Measurements from ENCODE around the gene PEX3. TPM values are rescaled to one million over a fixed set of nuclear protein-coding genes. Genes with fewer than 3 reads are reported as not detected.

Gene PEX3
- total and polyA plus RNA-seq, 2 of the 4 experiments (the other 2 are of a cell fraction), result 13.3 to 13.7 TPM

DNA sequence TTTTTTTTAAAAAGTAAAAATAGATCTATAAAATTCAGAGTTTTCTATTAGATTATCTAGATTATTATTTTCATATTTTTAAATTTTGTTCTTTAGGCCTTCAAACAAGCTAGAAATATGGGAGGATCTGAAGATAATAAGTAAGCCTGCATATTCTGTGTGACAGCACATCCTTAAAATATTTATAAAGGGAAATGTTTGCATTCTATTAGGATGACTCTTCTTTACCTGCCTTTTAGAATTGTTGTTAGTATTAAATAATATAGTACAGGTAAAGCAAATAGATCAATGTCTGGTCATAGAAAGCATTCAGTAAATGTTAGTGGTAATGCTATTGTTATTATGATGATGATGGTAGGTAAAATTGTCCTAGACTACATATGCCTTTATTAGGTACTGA lies 17.4 kb downstream of the PEX3 start:
- DNase-seq, result no peak
- no peak for ATAC-seq (ENCODE audit: low read depth)
- no peak overlapping the region for H2BK120ac ChIP-seq (ENCODE audit: low read depth, low read length)
- H3K56ac ChIP-seq (ENCODE audit: extremely low read depth, insufficient read depth, low read length), result no peak overlapping the region
- peaks cover 4% of the 10 kb centered on the region for H3K36me3 ChIP-seq (ENCODE audit: control insufficient read depth, insufficient read depth, low read length)
- no peak overlapping the region for H2AK9ac ChIP-seq (replicated peaks; ENCODE audit: low read depth, low read length, poor library complexity)
- BruUV-seq (replicated peaks), result no TSS peak
- no peak for TF ChIP-seq RCOR1 (IDR thresholded peaks at IDR 0.05; ENCODE audit: insufficient replicate concordance, low read length)
- TF ChIP-seq BHLHE40 (IDR thresholded peaks at IDR 0.05; ENCODE audit: low read depth, low read length), result no peak
- TF ChIP-seq POLR2A (IDR thresholded peaks at IDR 0.05; ENCODE audit: low read depth, low read length), result no peak
- no peak for TF ChIP-seq RFX5 (IDR thresholded peaks at IDR 0.05; ENCODE audit: low read depth, low read length)
- TF ChIP-seq CEBPB (IDR thresholded peaks at IDR 0.05; ENCODE audit: low read depth, low read length), result no peak
- no peak for TF ChIP-seq FOS (IDR thresholded peaks at IDR 0.05; ENCODE audit: low read depth, low read length)
- TF ChIP-seq MXI1 (IDR thresholded peaks at IDR 0.05; ENCODE audit: borderline replicate concordance, low read depth, low read length), result no peak
- no peak for TF ChIP-seq CHD1 (IDR thresholded peaks at IDR 0.05; ENCODE audit: low read depth, low read length)
- TF ChIP-seq, protein P1, sequence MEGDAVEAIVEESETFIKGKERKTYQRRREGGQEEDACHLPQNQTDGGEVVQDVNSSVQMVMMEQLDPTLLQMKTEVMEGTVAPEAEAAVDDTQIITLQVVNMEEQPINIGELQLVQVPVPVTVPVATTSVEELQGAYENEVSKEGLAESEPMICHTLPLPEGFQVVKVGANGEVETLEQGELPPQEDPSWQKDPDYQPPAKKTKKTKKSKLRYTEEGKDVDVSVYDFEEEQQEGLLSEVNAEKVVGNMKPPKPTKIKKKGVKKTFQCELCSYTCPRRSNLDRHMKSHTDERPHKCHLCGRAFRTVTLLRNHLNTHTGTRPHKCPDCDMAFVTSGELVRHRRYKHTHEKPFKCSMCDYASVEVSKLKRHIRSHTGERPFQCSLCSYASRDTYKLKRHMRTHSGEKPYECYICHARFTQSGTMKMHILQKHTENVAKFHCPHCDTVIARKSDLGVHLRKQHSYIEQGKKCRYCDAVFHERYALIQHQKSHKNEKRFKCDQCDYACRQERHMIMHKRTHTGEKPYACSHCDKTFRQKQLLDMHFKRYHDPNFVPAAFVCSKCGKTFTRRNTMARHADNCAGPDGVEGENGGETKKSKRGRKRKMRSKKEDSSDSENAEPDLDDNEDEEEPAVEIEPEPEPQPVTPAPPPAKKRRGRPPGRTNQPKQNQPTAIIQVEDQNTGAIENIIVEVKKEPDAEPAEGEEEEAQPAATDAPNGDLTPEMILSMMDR (conservative IDR thresholded peaks at IDR 0.05; ENCODE audit: low read depth, low read length), result no peak
- TF ChIP-seq, protein P2, sequence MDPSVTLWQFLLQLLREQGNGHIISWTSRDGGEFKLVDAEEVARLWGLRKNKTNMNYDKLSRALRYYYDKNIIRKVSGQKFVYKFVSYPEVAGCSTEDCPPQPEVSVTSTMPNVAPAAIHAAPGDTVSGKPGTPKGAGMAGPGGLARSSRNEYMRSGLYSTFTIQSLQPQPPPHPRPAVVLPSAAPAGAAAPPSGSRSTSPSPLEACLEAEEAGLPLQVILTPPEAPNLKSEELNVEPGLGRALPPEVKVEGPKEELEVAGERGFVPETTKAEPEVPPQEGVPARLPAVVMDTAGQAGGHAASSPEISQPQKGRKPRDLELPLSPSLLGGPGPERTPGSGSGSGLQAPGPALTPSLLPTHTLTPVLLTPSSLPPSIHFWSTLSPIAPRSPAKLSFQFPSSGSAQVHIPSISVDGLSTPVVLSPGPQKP (IDR thresholded peaks at IDR 0.05; ENCODE audit: borderline replicate concordance, low read depth, low read length), result no peak
- TF ChIP-seq MAFK (IDR thresholded peaks at IDR 0.05; ENCODE audit: low read depth, low read length), result no peak
- TF ChIP-seq, protein P3, sequence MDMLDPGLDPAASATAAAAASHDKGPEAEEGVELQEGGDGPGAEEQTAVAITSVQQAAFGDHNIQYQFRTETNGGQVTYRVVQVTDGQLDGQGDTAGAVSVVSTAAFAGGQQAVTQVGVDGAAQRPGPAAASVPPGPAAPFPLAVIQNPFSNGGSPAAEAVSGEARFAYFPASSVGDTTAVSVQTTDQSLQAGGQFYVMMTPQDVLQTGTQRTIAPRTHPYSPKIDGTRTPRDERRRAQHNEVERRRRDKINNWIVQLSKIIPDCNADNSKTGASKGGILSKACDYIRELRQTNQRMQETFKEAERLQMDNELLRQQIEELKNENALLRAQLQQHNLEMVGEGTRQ (IDR thresholded peaks at IDR 0.05; ENCODE audit: low read depth, low read length), result no peak
- TF ChIP-seq SMC3 (IDR thresholded peaks at IDR 0.05; ENCODE audit: low read depth, low read length), result no peak
- TF ChIP-seq RAD21 (IDR thresholded peaks at IDR 0.05; ENCODE audit: low read length), result no peak
- H3K4ac ChIP-seq (ENCODE audit: low read depth, low read length), result no peak overlapping the region
- no peaks in the 10 kb centered on the region for H3K4me1 ChIP-seq (ENCODE audit: control insufficient read depth, insufficient read depth, low read length)
- POLR2A ChIA-PET (ENCODE audit: unreplicated experiment), result no interaction called here
- H4K91ac ChIP-seq (ENCODE audit: insufficient read depth, low read depth, low read length), result no peak overlapping the region
- in situ Hi-C loops (cut with MboI; ENCODE audit: low sequenced_read_pairs), result no loop called here
- H3K27ac ChIP-seq (ENCODE audit: insufficient read depth, low read length), result no peak overlapping the region
- dilution Hi-C loops (cut with HindIII; ENCODE audit: low sequenced_read_pairs, unreplicated experiment), result no loop called here
- no peak overlapping the region for H3K9ac ChIP-seq (ENCODE audit: low read depth, low read length)
- no peak overlapping the region for H2BK15ac ChIP-seq (ENCODE audit: low read depth, low read length)
- intact Hi-C loops (cut with micrococcal nuclease), result no loop called here
- no peak overlapping the region for H2AK5ac ChIP-seq (ENCODE audit: low read depth, low read length)
- H3K23ac ChIP-seq (ENCODE audit: low read depth, low read length), result no peak overlapping the region
- H3K9me1 ChIP-seq (ENCODE audit: insufficient read depth, low read length), result no peaks in the 10 kb centered on the region
- no peak overlapping the region for H3K4me2 ChIP-seq (ENCODE audit: low read depth, low read length)
- no peak overlapping the region for H3K4me3 ChIP-seq (ENCODE audit: insufficient read depth, low read depth, low read length)
- no peaks in the 10 kb centered on the region for H4K20me1 ChIP-seq (ENCODE audit: insufficient read depth, low read length)
- H2AFZ ChIP-seq (replicated peaks; ENCODE audit: low read length, poor library complexity), result no peak overlapping the region
- H3K14ac ChIP-seq (replicated peaks; ENCODE audit: low read depth, low read length), result no peak overlapping the region
- H3K79me1 ChIP-seq (ENCODE audit: low read depth in 1 of 2, low read length in 2 of 2), result 0 out of 4 replicates have a peak, but pooled peaks cover 0 to 2% of the 10 kb centered on the region in 2 experiments
- CTCF ChIA-PET, result no interaction called here
- H2BK5ac ChIP-seq (ENCODE audit: low read depth, low read length, poor library complexity, severe bottlenecking), result no peak overlapping the region
- H3K18ac ChIP-seq (ENCODE audit: low read depth, low read length), result no peak overlapping the region
- no peak overlapping the region for H4K5ac ChIP-seq (ENCODE audit: low read depth, low read length)
- no peak overlapping the region for H2BK20ac ChIP-seq (ENCODE audit: low read depth, low read length)
- no peak overlapping the region for H4K8ac ChIP-seq (ENCODE audit: low read depth in 2 of 2, low read length in 2 of 2)
- H3K9me3 ChIP-seq (ENCODE audit: control insufficient read depth, insufficient read depth, low read length), result no peaks in the 10 kb centered on the region
- no peaks in the 10 kb centered on the region for H3K27me3 ChIP-seq (ENCODE audit: control insufficient read depth, insufficient read depth, low read length)
